ENCODE data around the gene BRD1.
"Not testable (repeated sequence)": the region's sequence is repeated elsewhere in the genome, so short reads cannot be mapped to it uniquely, and the experiment has no call there.

BRD1 gene

DNA sequence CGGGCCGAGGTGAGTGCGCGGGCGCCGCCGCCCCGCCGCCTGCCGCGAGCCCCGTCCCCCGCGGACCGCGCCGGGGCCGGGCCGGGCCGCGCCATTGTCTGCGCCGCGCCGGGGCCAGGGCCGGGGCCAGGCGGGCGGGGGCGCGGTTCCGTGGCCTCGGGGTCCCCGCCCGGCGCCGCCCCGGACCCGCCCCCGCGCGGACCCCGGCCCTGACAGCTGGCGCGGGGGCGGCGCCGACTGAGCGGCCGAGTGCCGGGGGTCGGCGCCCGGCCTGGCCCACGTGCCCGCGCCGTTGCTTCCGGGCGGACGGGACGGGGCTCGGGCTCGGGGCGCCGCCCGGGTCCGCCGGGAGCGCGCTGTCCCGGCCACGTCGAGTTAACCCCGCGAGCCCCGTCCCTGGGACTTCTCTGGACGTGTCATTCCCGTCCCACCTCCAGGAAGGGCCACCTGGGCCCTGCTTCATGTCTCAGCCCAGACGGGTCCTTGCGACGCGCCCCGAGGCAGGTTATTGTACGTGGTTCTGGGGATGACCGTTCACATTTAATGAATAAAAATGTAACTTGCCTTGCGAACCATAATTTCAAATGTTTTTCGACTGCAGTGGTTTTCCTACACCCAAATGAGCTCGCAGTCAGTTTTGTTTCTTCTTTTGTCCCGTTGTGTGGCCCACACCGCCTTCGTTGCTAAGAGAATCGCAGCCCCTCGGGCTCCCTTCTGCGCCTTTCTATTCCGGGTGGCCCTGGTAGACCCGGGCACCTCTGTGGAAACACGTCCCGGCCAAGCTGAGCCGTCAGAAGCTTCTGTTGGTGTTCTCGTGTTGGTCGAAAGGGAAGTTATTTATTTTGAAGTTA is 26.5 kb upstream of the BRD1 start:
- in situ Hi-C loops (cut with HindIII; ENCODE audit: low sequenced_read_pairs) = no loop called here

DNA sequence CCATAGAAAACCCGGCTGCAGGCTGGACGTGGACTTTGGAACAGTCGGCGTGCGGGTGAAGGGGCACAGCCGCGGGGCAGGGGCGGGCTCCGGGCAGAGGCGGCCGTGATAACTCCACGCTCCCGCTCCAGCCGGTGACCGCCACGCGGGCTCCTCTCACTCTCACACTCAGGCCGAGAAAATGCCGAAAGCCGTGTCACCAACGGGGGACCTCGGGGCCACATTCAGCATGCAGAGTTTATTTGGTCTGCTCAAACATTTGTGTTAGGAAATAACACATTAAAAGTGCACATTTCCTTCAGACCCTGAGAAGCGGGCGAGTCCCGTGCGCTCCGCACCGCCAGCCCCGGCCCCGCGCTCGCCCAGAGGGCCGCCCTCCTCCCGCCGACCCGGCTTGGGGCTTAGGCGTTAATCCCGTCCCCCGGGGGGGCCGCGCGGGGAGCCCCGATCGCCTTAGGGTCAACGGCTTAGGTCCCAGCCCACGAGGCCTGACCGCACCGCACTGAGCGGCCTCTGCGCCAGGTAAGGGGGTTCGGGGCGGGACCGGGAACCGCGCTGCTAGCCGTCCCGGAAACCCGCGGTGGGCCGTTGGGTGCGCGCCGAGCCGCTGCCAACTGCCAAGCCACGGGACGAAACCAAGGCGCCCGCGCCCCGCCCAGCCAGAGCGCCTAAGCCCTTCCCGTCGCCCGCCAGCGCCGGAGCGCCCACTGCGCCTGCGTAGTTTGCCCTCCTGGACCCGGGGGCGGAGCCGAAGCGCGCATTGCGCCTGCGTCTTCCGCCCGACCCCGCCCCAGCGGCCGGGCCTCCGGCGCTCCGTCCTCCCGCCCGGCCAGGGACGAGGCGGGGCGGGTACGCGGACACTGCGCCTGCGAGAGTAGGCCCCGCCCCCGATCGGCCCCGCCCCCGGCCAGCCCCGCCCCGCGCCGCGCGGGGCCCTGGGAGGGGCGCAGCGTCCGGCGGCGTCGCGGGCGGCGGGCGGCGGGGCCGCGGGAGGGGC is 25.5 kb upstream of the BRD1 start, which contains the start of gene ZBED4:
TSS of gene ZBED4 (plus strand) at position 947 of the 997 bp plus-strand sequence. CDS start 29,819 bp downstream, outside the sequence.
- in situ Hi-C loops (cut with HindIII; ENCODE audit: low sequenced_read_pairs) = no loop called here

- in situ Hi-C loops (cut with HindIII; ENCODE audit: low sequenced_read_pairs) = not testable (repeated sequence)
These were observed 24.9 kb upstream of the BRD1 start for GRCh38 chr22:49852568-49852897.

DNA sequence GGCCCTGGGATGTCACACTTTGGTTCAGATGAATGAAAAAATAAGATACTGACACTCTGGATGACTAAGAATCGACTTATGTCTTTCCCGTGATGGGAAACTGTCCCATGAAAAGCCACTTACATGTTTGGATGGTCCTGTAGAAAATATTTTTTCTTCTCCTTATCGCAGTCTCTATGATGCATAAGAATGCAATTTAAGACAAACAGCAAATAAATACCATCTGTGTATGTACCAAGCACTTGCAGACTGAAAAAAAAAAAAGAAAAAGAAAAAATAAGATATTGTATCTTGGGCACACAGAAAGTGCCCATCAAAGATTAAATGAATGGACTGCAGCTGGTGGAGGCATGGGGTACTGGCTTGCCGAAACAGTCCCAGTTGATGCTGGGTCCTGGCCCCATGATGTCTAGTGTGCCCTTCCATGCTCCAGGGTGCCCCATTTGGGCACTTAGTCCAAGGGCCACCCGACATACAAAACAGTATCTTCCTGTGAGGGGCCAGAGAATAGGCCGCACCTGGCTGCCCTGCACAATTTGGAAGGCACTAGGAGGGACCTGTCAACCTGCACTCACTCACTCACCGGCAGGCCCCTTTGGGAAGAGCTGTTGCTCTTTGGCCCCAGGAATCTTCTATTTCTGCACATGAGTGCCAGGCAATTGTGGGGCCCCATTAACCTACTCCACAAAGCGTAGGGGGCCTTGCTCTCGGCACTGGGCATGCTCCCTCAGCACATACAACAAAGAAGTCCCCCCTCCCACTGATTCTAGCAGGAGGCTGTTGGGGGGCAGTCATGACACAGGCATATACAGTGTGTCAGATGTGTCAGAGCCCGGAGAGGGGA is 23.5 kb upstream of the BRD1 start:
- in situ Hi-C loops (cut with HindIII; ENCODE audit: low sequenced_read_pairs) = no loop called here

DNA sequence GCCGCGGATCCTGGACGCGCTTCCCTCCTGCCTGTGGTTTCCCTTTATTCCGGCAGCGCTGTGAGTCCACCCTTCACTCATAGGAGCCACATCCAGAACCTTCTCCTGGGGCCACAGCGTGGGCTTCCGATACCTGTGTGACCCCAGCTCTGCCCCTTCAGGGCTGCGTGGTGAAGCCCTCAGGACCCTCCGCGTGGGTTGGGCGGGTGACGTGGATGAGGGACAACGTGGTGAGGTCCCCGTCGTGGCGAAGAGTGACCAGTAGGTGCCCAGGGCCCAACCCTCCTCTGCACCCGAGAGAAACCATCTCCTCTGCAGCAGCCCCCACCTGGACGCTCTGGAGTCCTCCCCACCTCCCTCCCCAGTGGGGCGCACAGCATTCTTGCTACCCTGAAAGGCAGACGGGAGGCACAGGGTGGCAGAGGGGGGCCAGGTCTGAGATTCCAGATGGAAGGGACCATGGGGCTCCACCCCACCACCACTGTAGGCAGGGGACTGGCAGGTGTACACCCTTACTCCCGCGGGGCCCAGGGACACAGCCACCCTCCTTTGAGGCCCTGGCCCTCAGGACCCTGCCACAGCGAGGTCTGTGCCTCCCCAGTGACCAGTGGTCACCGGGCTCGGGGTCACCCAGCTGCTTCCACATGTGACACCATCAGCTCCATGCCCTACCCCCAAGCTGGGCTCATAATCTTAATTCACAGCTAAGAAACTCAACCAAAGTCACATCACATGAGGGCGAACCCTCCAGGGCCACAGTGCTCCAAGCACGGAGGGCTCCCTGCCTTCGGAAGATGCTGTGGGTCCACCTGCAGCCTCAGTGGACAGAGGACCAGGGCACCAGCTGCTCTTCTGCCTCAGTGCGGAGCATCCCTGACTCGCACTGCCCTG is 22.6 kb upstream of the BRD1 start:
- in situ Hi-C loops (cut with HindIII; ENCODE audit: low sequenced_read_pairs) = no loop called here

DNA sequence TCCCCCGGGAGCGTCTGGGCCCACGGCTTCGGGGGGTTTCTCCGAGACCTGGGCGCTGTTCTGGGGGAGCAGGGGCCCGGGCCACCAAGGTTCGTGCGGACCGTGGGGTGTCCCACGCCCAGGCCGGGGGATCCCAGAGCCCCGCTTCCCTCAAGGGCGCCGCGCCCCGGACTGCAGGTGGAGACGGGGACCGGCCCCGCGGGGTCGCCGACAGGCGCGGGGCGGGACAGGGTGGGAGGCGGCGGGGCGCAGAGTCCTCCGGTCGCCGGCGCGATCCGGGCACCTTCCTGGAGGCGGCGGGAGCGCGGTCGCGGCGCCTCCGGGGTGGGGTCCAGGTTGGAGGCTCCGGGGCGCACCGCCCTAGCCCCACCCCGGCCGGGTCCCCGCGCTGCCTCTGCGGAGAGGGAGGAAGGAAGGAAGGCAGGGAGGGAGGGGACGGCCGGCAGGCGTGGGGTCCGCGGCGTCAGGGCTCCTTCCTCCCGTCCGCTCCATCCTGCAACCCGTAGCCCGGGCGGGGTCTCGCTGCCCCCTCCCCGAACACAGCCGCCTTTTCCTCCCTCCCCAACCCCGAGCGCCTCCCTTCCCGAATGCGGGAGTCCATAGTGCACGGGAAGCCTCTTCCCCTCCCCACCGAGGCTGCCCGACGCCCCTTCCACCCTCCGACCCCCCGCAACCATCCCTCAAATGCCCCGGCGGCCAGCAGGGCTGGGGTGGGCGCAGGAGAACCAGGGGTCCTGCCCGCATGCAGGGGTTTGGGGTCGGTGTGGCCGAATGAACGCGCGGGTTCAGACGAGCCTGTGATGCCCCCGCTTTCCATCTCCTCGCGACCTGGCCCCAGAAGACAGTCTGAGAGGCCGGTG is 21.7 kb upstream of the BRD1 start:
- in situ Hi-C loops (cut with HindIII; ENCODE audit: low sequenced_read_pairs) = no loop called here

GRCh38 chr22:49848690-49849160 is 21.1 kb upstream of the BRD1 start:
- in situ Hi-C loops (cut with HindIII; ENCODE audit: low sequenced_read_pairs) = no loop called here

- in situ Hi-C loops (cut with HindIII; ENCODE audit: low sequenced_read_pairs) = no loop called here
These were observed 20.3 kb upstream of the BRD1 start for GRCh38 chr22:49847751-49848689.

DNA sequence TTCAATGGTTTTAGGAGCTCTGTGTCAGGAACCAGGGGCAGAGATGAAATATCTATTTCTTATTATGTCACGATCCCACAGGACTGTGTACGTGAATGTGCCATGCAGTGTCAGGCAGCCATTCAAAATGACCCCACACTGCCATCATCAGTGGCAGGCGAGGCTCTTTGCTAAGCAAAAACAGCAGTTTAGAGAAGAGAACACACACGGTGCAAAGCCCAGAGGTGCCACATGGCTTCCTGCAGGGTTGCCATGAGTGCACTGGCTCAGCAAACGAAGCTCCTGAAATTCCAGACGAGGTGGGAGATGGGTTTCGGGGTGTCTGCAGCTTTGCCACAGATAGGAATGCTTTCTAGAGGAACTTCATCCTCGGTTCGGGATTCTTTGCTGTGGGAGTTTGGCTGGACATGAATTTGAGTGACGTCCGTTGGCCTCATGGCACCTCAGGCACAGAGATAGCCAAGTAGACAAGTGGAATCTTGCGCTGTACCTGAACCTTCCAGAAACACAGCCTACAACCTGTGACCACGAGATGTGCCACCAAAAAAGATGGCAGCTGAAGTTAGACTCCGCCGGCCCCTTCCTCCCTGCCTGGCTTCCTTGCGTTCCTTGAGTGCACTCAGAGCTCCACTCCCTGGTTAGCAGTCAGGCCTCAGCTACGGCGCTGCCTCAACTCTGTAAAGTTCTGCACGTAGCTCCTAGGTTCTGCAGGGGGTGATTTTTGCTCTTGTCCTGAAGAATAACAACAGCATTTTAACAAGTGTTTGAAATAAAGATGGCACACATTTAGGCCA is 18.2 kb upstream of the BRD1 start:
- in situ Hi-C loops (cut with HindIII; ENCODE audit: low sequenced_read_pairs) = no loop called here

- in situ Hi-C loops (cut with HindIII; ENCODE audit: low sequenced_read_pairs) = no loop called here
These were observed 17.6 kb upstream of the BRD1 start for GRCh38 chr22:49845241-49845640.

DNA sequence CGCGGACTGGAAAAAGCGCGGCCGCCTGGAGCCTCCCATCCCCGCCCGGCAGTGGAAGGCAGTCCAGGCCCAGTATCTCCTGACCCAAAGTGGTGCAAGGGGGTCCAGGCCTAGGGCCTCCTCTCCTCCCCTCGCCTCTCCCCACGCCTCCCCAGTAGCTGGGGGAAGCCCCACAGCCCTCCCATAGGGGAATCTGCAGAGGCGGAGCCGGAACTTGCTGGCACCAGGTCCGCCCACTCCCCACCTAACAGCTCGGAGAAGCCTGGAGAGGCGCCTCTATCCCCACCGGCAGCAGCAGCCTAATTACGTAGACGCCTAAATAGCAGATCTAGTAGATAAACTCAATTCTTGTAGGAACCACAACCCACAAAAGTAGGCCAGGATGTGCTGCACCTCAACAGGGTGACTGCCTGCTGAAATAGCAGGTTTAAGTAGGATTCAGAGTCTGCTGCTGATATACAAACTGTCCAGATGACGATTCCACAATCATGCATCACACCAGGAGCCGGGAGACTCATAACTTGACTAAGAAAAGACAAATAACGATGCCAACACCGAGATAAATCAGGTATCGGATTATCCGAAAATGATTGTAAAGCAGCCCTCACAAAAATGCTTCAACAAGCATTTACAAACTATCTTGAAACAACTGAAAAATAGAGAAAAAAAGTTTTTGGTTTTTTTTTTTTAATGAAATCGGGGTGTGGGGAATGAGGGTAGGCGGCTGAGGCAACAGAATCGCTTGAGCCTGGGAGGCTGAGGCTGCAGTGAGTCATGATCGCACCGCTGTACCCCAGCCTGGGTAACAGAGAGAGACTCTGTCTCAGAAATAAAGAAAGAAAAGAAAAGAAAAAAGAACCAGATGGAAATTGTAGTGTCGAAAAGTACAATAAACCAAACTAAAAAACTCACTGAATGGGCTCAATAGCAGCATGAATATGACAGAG is 11.4 kb upstream of the BRD1 start:
- in situ Hi-C loops (cut with HindIII; ENCODE audit: low sequenced_read_pairs) = no loop called here

DNA sequence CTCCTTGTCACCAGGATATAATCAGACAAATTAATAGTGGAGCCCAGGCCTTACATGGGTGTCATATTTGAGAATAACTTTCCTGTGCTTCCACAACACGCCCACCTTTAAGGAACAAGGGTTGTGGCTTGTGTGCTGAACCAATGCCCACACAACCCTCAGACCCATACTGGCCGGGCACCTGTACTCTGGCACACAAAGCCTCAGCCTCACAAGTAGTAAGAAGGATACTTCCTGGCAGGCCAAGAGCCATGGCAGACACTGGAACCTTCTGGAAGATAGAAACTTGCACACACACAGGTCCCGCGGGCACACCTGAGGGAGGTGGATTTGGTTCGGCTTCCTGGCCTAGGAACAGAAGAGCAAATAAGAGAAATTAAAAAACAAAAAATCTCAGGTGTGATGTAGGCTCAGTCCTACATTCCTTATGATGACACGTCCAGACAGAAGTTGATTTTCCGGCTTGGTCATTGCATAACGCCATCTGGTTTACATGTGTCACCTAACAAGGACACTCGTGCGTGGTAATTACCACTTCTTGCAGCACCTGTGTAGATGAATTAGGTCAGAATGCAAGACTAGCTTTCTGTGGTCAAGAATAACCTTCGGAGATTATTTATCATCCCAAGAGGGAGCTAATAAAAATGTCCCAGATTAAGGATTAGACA is 5.8 kb upstream of the BRD1 start:
- in situ Hi-C loops (cut with HindIII; ENCODE audit: low sequenced_read_pairs) = no loop called here

DNA sequence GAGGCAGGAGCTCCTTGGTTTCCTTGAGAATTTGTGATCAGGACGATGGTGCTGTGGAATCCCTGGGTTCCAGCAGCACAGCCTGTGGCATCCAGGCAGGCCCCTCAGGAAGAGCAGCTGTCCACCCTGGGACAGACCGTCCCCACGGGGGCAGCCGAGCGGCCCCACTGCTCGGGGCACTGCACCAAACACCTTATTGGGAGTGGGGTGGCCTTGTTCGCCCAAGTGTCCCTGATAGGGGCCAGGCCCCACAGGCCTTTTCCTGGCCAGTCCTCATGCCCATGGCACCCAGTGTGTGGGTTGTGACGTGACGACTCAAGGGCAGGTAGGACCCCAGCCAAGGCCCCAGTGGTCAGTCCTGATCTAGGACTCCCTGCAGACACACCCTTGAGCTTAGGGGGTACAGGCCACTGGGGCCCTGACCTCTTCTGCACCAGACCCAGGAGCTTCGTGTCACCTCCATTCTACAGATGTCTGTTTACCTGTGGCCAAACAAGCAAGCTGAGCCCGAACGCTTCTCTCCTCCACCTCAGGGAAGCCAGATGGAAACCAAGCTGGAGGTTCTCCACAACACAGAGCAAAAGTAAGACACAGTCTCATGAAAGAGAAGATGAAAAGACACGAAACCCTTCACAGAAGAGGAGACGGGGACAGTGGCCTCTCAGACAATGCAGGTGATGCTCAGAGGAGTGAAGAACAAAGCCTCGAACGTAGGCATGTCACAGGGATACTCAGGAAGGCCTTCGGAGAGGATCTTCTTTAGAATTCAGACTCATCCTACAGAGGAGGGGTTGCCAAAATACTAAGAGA is 1.6 kb upstream of the BRD1 start:
- in situ Hi-C loops (cut with HindIII; ENCODE audit: low sequenced_read_pairs) = no loop called here

- in situ Hi-C loops (cut with HindIII; ENCODE audit: low sequenced_read_pairs) = no loop called here
These were observed 909 bp upstream of the BRD1 start for GRCh38 chr22:49828599-49828965.

All from endothelial cell of hepatic sinusoid (primary cell).